Endometrial microvascular endothelial cells (primary cell): ENCODE measurements around the gene HPCAL4. TPM values are rescaled to one million over a fixed set of nuclear protein-coding genes. Genes with fewer than 3 reads are reported as not detected.

ENCODE experiments used
- in situ Hi-C: cut with HindIII; loops from 2 replicates; pipeline ENCODE4 v1.10.0; 2017; ENCODE audit warnings: low sequenced_read_pairs, low pct_unique_long_range_greater_than_20kb; ENCODE audit errors: inconsistent ontology term
- total RNA-seq: library from RNA; depleted of rRNA; stranded (reverse); fragments of >200 nt; gene quantifications from one replicate; pipeline ENCODE4 v1.2.3, GENCODE V29; 2015; ENCODE audit errors: inconsistent ontology term

The HPCAL4 gene
- total RNA-seq, 1 donor from 2014 or later: not detected

- in situ Hi-C loops: no loop called here
Observed at GRCh38 chr1:39683591-39684312, 7.5 kb downstream of the HPCAL4 start.

DNA sequence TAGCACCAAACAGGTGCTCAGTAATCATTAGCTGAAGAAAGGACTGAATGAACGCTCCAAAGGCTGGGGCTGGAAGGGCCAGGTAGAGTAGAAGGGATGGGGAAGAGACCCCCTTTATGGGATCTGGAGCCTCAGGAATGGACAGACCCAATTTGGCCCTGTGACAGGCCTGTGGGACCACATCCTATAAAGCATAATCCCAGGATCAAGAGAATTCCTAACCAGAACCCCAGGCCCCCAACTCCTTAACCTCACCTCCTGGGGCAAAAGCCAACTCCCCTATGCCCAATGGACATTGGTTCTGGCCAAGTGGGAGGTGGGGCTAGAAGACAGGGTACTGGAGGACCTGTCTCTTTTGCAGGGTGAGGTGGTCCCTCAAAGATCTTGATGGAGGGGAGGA lies 9.2 kb downstream of the HPCAL4 start:
- in situ Hi-C loops: no loop called here

- in situ Hi-C loops: no loop called here
Observed at GRCh38 chr1:39681294-39681693, 9.9 kb downstream of the HPCAL4 start.

DNA sequence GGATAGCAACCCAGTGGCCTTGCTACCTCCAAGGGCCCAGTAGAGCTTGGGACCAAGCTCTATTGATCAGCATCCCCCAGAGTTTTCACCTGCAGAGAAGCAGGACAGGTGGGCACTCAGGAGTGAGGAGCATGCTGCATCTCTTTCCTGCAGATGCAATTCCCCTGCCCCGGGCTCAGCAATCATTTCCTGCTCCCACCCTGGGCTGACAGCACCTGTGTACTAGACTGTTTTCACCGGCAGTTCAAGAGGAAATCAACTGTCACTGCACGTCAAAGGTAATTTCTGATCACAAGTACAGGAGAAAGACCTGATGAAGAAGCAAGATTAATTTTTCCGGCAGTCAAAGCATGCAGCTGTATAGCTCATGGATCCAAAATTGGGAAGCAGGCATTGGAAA lies 10.5 kb downstream of the HPCAL4 start:
- in situ Hi-C loops: no loop called here

DNA sequence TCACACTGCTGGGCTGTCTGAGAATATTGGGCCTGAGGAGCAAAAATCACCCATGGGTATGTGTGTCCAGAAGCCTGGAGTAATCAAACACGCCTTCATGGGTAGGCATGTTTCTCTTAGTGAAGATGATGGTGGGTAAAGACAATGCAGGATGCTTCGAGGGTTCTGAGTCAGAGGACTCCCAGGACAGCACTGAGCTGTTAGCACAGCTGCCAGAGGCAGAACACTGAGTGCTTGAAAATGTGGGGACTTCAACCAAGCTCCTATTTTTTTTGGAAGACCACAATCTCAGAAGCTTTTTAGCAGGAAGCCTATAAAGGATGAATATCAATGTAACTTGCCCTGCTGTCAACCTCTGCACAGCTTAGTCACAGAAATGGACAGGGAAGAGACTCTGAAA lies 11.4 kb downstream of the HPCAL4 start:
- in situ Hi-C loops: no loop called here

DNA sequence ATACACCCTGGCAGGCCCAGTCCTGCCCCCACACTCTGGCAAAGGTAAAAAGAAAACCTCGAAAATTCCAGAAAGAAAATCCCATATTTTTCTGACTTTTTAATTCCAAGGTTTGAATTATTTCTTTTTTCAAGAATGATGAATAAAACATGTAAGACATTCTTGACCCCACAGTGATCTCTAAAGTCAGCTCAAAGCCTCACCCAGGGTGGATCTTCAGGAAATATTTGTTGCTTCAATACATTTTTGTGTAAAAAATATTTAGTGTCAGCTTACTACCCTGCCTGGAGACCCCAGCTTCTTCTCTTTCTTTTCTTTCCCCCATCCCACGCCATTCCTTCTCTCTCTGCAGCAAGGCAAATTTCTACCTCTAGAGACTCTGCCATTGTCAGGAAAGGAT lies 12.3 kb downstream of the HPCAL4 start:
- in situ Hi-C loops: no loop called here

GRCh38 chr1:39677645-39678044 lies 13.6 kb downstream of the HPCAL4 start:
- in situ Hi-C loops: no loop called here

DNA sequence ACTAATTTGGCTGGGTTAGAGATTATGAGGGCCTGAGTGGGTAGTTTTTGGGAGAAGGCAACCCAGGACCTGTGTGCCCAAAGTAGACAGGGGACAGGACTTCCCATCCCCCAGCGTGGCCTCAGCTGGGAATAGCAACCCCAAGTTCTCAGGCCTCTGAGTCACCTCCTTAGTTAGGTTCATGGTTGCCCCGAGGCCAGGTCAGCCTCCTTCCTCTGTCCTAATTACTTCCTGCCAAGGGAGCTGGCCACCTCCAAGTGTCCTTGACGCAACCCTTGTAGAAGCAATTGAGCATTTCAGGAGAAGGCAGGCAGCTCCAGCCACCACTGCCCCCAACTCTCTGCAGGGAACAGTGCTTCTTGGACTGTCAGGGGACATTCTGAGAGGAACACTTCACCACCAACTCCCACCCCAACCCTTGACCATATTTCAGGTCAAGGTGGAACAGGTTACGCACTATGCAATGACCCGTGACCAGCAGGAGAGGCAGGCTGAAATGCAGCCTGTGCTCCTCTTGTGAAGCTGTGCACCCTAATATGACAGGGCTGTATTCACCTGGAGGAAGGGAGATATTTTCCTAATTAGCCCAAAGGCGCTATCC lies 14.2 kb downstream of the HPCAL4 start:
- in situ Hi-C loops: no loop called here

- in situ Hi-C loops: no loop called here
Observed at GRCh38 chr1:39675220-39675619, 16.0 kb downstream of the HPCAL4 start.

DNA sequence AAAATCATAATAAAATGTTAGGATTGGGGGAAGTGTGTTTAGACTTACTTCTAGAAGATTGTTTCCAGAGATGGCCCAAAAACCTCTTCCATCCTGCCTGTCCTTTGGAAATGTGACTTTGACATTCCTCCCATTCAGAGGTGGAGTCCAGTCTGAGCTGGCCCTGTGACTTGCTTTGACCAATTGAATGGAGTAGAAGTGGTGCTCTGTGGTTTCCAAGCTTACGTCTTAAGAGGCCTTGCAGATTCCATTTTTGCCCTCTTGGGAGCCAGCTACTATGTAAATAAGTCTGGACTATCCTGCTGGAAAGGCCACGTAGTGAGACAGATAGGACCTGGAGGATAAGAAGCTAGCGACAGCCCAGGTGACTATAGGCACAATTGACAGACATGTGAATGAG lies 18.0 kb downstream of the HPCAL4 start:
- in situ Hi-C loops: no loop called here

GRCh38 chr1:39672551-39672947 lies 18.7 kb downstream of the HPCAL4 start:
- in situ Hi-C loops: no loop called here

GRCh38 chr1:39671793-39672550 lies 19.3 kb downstream of the HPCAL4 start, which contains the start of gene NT5C1A:
NT5C1A (minus strand) TSS chr1:39672107; CDS start chr1:39672038, 69 bp downstream.
- in situ Hi-C loops: no loop called here

GRCh38 chr1:39671433-39671792 lies 19.8 kb downstream of the HPCAL4 start:
- in situ Hi-C loops: no loop called here

- in situ Hi-C loops: no loop called here
Observed at GRCh38 chr1:39670689-39671088, 20.5 kb downstream of the HPCAL4 start.

GRCh38 chr1:39668894-39669293 lies 22.3 kb downstream of the HPCAL4 start:
- in situ Hi-C loops: no loop called here

- in situ Hi-C loops: no loop called here
Observed at GRCh38 chr1:39668111-39668510, 23.1 kb downstream of the HPCAL4 start.

DNA sequence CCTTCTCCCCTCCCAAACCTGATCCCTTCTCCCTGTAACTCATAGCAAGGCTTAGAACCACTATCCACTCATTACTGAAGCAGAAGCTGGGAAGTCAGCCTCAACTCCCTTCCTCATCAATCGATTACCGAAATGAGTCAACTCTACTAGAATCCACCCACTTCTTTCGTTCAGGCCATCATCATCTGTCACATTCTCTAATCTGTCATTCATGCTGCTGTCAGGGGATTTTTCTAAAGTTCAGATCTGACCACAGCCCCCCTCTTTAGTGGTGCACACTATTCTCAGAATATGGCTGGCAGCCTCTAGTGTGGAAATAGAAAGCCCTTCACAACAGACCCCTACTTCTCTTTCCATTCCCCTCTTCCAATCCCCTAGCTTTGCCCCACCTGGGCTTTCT lies 24.5 kb downstream of the HPCAL4 start:
- in situ Hi-C loops: no loop called here

- in situ Hi-C loops: no loop called here
Observed at GRCh38 chr1:39663559-39663958, 27.7 kb downstream of the HPCAL4 start.

DNA sequence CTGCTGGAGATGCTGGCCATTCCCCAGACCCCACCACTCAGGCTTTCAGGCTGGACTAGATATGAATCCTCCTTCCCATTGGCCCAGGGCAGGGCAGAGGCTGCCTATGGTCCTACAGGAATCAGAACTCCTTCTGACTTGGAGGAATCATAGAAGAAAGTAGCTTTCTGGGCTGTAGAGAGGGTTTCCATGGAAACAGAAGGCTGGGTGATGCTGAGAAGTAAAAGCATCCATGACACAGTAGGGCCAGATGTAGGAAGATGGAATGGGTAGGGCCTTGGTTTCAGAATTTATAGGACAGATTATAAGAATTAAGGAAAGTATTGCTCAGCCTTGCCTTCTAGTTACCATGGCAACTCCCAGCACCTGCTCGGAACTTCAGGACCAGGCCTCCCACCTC lies 28.4 kb downstream of the HPCAL4 start:
- in situ Hi-C loops: no loop called here

- in situ Hi-C loops: no loop called here
Observed at GRCh38 chr1:39659538-39659937, 31.7 kb downstream of the HPCAL4 start.
